Cerebellar cortex (tissue), 1 donor: ENCODE results near the gene PALM3.

Experiments used
- DNase-seq: peaks from one replicate; pipeline ENCODE4 v3.0.0-alpha.2; 2015; ENCODE audit warnings: low spot score

The PALM3 gene

GRCh38 chr19:14089662-14090508 lies 28.0 kb upstream of the PALM3 start:
- DNase-seq: no peak

GRCh38 chr19:14089412-14089661 lies 27.5 kb upstream of the PALM3 start:
- no peak for DNase-seq

GRCh38 chr19:14088634-14089411 lies 26.9 kb upstream of the PALM3 start:
- DNase-seq: no peak

- DNase-seq: no peak
Observed at GRCh38 chr19:14086098-14086497, 24.2 kb upstream of the PALM3 start.

- DNase-seq: no peak
Observed at GRCh38 chr19:14085309-14085995, 23.6 kb upstream of the PALM3 start, which contains the start of gene C19orf67. C19orf67 (minus strand) TSS chr19:14085783; CDS start chr19:14085627, 156 bp downstream.

- DNase-seq: no peak
Observed at GRCh38 chr19:14082675-14082960, 20.7 kb upstream of the PALM3 start.

GRCh38 chr19:14081797-14082674 lies 20.2 kb upstream of the PALM3 start:
- DNase-seq: no peak

GRCh38 chr19:14080887-14081796 lies 19.3 kb upstream of the PALM3 start:
- peak; percentile 99 for DNase-seq

GRCh38 chr19:14078411-14078810 lies 16.5 kb upstream of the PALM3 start:
- DNase-seq: no peak

- DNase-seq: peak; percentile 42
Observed at GRCh38 chr19:14073925-14074838, 12.3 kb upstream of the PALM3 start.

- DNase-seq: peak; percentile 69
Observed at GRCh38 chr19:14073261-14073924, 11.5 kb upstream of the PALM3 start.

GRCh38 chr19:14072535-14073260 lies 10.8 kb upstream of the PALM3 start, which contains the start of gene MISP3:
MISP3 (plus strand) TSS chr19:14072786; CDS start chr19:14073310, 524 bp downstream.
- DNase-seq: peak; percentile 60

- no peak for DNase-seq
Observed at GRCh38 chr19:14070268-14071050, 8.6 kb upstream of the PALM3 start.

- no peak for DNase-seq
Observed at GRCh38 chr19:14066134-14066533, 4.3 kb upstream of the PALM3 start.

GRCh38 chr19:14063105-14063504 lies 1.2 kb upstream of the PALM3 start:
- no peak for DNase-seq

GRCh38 chr19:14062558-14062855 lies 631 bp upstream of the PALM3 start:
- DNase-seq: no peak

- DNase-seq: no peak
Observed at GRCh38 chr19:14061081-14061749, 661 bp downstream of the PALM3 start.
